Activated naive CD4-positive, alpha-beta T cell treated with Interleukin-2 at 50 U/mL for 16 hours (primary cell): Measurements from ENCODE around the gene ADGRL4.
"Not testable (repeated sequence)": the region's sequence is repeated elsewhere in the genome, so short reads cannot be mapped to it uniquely, and the experiment has no call there.

Experiments used
- DNase-seq: peaks from one replicate; pipeline ENCODE4 v3.0.0-alpha.2; 2020

Gene ADGRL4

GRCh38 chr1:78913950-78914349 is 92.6 kb downstream of the ADGRL4 start:
- no peak for DNase-seq

DNA sequence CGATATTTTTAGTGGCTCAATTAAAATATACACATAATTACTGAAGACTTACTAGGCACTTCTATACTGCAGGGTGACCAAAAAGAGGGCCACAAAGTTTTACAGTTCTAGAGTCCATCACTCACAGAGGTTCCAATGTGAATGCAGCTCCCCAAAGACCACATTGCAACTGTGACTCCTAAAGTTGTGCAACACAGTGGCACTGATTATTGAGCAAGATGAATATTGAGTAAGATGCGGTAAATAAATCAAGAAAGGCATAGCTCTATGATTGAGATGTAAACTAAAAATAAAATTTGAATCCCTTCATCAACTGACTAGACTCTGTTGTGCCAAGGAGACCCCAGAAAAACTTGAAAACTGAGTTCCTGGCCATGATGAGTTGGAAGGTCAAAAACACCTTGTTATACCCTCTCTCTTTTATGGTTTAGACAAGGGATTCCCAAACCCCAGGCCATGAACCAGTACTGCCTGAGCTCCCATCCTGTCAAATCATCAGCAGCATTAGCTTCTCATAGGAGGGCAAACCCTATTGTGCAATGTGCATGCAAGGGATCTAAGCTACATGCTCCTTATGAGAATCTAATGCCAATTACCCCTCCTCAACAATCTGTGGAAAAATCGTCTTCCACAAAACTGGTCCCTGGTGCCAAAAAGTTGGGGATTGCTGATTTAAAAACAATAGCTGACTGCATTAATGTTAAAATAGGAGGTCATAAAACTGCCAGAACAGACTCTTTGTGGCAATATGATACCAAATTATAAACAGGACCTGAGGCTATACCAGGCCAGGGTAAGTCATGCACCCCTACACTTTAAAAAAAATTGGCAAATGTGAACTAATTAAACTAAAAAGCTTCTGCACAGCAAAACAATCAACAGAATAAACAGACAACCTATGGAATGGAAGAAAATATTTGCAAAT is 94.3 kb downstream of the ADGRL4 start:
- DNase-seq: no peak

GRCh38 chr1:78902641-78903040 is 103.9 kb downstream of the ADGRL4 start:
- no peak for DNase-seq

DNA sequence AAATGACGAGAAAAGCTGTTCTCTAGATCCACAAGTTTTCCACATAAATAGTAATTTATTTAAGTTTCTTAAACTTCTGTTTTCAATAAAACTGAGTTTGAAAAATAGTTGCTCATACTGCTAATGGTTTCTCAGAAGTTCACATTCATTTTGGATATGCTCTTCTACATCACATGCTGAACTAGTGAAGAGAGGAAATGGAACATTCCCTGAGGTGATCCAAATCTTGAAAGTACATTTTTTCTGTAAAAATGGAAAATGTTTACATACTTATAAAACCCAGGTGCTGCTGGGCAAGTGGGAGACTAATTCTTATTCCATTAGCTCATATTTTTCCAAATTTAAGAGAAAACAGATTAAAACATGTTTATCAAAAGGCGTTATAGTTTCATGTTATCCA is 111.7 kb downstream of the ADGRL4 start:
- no peak for DNase-seq

DNA sequence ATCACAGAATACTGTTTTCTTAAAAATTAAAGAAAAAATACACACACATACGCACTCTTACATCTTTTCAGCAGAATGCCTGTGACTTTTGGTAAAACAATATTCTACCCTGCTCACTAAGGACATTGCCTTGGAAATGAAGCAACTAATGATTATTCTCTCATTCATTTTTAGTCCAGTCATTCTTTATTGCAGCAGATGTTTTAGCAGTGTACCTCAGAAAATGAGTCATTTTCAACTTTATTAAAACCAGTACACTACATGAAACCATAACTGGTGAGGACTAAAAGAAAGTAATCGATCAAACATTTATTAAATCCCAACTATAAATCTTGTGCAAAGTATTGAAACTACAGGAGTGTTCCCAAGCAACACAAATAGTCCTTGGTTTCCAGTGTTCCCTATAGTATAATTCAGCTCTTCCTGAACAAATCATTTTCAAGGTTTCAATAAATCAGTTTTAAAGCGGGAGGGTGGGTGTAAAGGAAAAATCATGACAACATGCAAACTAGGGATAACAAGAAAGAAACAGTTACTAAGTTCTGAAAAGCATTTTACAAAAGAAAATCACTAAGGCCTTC is 114.2 kb downstream of the ADGRL4 start:
- no peak for DNase-seq

GRCh38 chr1:78887458-78887857 is 119.1 kb downstream of the ADGRL4 start:
- no peak for DNase-seq

DNA sequence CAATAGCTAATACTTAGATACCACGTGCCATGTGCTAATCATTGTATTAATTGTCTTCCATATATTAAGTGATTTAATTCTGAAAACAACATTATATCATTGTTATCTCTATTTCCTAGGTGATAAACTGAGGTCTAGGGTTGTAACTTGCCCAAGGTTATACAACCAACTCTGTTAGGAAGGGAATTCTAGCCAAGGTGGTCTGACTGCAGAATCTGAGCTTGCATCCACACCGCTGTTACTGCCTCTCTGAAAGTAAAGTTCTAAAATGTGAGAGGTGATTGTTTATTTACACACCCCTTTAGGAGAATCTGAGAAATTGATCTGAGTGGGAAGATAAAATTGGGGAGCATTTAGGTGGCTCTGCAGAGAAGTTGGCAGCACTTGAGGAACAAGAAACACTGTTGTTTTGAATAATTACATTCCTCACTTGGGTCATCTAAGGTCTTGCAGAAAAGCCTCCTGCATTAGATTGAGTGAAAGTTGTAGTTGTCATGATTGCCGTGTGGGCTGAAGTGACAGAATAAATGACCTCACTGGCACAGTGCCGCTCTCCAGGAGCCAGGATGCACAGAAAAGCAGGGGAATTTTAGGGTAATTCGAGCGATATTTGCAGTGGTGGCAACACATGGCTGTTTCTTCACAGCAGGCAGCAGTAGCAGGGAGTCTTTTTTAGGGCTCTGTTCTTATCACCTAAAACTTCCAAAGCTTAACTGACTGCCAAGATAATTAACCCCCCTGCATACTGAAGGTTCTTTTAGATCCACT is 121.7 kb downstream of the ADGRL4 start:
- no peak for DNase-seq

DNA sequence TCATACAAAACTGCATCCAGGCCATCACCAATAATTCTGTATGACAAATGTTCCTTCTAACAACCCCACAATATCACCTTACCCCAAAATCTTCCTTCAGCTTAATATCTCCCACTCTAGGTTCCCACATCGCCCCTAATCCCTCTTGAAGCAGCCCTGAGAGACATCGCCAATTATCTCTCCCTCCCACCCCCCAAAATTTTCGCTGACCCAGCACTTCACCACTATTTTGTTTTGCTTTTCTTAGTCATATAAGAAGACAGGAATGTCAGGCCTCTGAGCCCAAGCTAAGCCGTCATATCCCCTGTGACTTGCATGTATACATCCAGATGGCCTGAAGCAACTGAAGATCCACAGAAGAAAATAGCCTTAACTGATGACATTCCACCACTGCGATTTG is 126.3 kb downstream of the ADGRL4 start:
- DNase-seq: no peak

DNA sequence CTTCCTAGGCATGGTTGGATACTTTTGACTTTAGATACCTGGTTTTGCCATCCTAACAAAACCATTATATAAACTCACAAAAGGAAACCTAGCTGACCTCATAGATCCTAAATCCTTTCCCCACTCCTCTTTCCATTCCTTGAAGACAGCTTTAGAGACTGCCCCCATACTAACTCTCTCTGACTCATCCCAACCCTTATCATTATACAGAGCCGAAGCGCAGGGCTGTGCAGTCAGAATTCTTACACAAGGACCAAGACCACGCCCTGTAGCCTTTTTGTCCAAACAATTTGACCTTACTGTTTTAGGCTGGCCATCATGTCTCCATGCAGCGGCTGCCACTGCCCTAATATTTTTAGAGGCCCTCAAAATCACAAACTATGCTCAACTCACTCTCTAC is 130.5 kb downstream of the ADGRL4 start:
- DNase-seq: not testable (repeated sequence)

DNA sequence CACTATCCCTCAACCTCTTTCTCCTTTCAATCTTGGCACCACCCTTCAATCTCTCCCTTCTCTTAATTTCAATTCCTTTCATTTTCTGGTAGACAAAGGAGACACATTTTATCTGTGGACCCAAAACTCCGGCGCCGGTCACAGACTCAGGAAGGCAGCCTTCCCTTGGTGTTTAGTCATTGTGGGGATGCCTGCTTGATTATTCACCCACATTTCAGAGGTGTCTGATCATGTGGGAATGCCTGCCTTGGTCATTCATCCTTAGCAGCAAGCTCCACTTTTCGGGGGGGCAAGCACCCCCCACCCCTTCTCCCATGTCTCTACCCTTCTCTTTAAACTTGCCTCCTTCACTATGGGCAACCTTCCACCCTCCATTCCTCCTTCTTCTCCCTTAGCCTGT is 133.7 kb downstream of the ADGRL4 start:
- DNase-seq: not testable (repeated sequence)

DNA sequence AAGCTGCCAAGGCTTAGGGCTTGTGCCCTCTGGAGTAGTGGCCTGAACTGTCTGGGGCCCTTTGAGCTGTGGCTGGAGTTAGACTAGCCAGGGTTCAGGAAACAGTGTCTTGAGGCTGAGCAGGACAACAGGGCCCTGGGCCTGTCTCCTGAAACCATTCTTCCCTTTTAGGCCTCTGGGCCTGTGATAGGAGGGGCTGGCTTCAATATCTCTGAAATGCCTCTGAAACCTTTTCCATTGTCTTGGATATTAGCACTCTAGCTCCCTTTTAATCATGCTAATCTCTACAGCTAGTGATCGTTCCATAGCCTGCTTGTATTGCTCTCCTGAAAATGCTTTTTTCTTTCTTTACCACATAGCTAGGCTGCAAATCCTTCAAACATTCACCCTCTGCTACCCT is 135.3 kb downstream of the ADGRL4 start:
- DNase-seq: no peak

GRCh38 chr1:78869136-78869535 is 137.4 kb downstream of the ADGRL4 start:
- DNase-seq: no peak

- no peak for DNase-seq
Observed at GRCh38 chr1:78864175-78864574, 142.4 kb downstream of the ADGRL4 start.

- DNase-seq: no peak
Observed at GRCh38 chr1:78856096-78856495, 150.4 kb downstream of the ADGRL4 start.

DNA sequence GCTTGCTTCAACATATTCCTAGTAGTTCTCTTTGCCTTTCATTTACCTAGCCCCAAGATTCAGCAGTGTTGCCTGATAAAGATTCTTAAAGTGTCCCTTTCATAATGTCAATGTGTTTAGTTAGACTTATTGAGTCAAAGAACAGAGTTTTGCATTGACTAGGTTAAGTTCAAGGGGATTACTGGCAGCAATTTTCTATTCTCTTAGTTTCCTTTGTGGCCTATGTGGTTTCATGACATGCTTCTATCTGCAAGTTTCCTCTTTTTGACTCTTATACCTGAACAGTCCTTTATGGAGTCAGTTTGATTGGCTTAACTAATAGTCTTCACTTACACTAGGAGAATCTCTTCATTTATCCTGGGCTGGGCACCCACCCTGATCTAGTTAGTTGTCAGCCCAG is 151.3 kb downstream of the ADGRL4 start:
- DNase-seq: no peak

GRCh38 chr1:78854556-78854955 is 152.0 kb downstream of the ADGRL4 start:
- no peak for DNase-seq

GRCh38 chr1:78843546-78843945 is 163.0 kb downstream of the ADGRL4 start:
- no peak for DNase-seq

GRCh38 chr1:78843111-78843510 is 163.4 kb downstream of the ADGRL4 start:
- DNase-seq: no peak

DNA sequence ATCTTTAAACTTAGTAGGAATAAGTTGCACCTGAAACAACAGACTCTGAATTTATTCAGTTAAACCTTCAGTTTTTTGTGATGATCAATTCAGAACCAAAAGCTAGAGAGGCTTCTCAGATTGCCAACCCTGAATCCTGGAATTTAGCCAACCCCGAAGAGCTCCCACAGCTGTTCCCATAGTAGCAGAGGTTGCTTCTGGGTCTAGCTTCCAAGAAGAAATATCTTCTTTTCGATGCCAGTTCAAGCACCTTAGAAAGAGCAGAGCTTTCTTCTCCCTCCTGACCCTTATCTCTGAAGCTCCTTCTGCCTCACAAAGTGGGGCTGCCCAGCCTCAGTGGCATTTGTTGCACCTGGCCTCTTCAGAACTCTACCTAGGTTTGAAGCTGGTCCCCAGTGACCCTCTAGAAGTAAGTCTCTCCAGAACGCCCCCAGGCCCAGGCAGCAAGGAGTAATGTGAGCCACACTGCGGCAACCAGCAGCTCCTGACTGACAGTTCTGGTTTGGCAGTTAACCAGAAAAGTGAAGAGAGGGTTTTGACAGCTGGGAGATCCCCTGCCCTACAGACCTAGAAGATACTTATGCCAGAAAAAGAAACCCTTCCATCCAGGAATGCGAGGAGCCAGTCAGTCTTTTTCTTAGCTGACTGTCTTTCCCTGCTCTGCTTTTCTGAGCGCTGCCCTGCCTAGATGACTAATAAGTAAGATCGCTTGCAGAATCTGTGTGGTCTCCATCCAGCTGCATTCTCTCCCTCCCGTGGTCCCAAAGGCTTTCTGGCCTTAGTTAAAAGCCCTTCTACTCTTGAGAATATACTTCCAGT is 165.9 kb downstream of the ADGRL4 start:
- no peak for DNase-seq
